RPMI8226 (cell line): Measurements from ENCODE around the gene PTGDR.
A peak's percentile ranks its signal among the peaks of the same experiment; 100 is the strongest.

ENCODE experiments used
- DNase-seq: peaks from one replicate; pipeline ENCODE4 v3.0.0-alpha.2; 2015

Gene PTGDR

GRCh38 chr14:52313903-52314594, 46.6 kb downstream of the PTGDR start, which contains the start of gene PTGER2:
PTGER2 (plus strand) TSS chr14:52314312; CDS start chr14:52314549, 237 bp downstream.
- DNase-seq, result peak; percentile 5

- DNase-seq, result no peak
These were observed 47.3 kb downstream of the PTGDR start for GRCh38 chr14:52314595-52315354.

GRCh38 chr14:52315355-52315718, 47.8 kb downstream of the PTGDR start:
- no peak for DNase-seq

GRCh38 chr14:52318062-52318461, 50.6 kb downstream of the PTGDR start:
- no peak for DNase-seq

GRCh38 chr14:52318826-52319645, 51.5 kb downstream of the PTGDR start:
- no peak for DNase-seq

- no peak for DNase-seq
These were observed 52.4 kb downstream of the PTGDR start for GRCh38 chr14:52319919-52320318.

GRCh38 chr14:52325126-52325525, 57.6 kb downstream of the PTGDR start:
- no peak for DNase-seq

- no peak for DNase-seq
These were observed 58.1 kb downstream of the PTGDR start for GRCh38 chr14:52325630-52326029.
